ENCODE data around the gene AKAP6. TPM values are rescaled to one million over a fixed set of nuclear protein-coding genes. Genes with fewer than 3 reads are reported as not detected.

AKAP6 gene
- total and polyA plus RNA-seq, 2 experiments from 2014 or later = 0.38 to 0.42 TPM

GRCh38 chr14:32692441-32692840 lies 363.3 kb downstream of the AKAP6 start (continued):
- TF ChIP-seq, protein P1, sequence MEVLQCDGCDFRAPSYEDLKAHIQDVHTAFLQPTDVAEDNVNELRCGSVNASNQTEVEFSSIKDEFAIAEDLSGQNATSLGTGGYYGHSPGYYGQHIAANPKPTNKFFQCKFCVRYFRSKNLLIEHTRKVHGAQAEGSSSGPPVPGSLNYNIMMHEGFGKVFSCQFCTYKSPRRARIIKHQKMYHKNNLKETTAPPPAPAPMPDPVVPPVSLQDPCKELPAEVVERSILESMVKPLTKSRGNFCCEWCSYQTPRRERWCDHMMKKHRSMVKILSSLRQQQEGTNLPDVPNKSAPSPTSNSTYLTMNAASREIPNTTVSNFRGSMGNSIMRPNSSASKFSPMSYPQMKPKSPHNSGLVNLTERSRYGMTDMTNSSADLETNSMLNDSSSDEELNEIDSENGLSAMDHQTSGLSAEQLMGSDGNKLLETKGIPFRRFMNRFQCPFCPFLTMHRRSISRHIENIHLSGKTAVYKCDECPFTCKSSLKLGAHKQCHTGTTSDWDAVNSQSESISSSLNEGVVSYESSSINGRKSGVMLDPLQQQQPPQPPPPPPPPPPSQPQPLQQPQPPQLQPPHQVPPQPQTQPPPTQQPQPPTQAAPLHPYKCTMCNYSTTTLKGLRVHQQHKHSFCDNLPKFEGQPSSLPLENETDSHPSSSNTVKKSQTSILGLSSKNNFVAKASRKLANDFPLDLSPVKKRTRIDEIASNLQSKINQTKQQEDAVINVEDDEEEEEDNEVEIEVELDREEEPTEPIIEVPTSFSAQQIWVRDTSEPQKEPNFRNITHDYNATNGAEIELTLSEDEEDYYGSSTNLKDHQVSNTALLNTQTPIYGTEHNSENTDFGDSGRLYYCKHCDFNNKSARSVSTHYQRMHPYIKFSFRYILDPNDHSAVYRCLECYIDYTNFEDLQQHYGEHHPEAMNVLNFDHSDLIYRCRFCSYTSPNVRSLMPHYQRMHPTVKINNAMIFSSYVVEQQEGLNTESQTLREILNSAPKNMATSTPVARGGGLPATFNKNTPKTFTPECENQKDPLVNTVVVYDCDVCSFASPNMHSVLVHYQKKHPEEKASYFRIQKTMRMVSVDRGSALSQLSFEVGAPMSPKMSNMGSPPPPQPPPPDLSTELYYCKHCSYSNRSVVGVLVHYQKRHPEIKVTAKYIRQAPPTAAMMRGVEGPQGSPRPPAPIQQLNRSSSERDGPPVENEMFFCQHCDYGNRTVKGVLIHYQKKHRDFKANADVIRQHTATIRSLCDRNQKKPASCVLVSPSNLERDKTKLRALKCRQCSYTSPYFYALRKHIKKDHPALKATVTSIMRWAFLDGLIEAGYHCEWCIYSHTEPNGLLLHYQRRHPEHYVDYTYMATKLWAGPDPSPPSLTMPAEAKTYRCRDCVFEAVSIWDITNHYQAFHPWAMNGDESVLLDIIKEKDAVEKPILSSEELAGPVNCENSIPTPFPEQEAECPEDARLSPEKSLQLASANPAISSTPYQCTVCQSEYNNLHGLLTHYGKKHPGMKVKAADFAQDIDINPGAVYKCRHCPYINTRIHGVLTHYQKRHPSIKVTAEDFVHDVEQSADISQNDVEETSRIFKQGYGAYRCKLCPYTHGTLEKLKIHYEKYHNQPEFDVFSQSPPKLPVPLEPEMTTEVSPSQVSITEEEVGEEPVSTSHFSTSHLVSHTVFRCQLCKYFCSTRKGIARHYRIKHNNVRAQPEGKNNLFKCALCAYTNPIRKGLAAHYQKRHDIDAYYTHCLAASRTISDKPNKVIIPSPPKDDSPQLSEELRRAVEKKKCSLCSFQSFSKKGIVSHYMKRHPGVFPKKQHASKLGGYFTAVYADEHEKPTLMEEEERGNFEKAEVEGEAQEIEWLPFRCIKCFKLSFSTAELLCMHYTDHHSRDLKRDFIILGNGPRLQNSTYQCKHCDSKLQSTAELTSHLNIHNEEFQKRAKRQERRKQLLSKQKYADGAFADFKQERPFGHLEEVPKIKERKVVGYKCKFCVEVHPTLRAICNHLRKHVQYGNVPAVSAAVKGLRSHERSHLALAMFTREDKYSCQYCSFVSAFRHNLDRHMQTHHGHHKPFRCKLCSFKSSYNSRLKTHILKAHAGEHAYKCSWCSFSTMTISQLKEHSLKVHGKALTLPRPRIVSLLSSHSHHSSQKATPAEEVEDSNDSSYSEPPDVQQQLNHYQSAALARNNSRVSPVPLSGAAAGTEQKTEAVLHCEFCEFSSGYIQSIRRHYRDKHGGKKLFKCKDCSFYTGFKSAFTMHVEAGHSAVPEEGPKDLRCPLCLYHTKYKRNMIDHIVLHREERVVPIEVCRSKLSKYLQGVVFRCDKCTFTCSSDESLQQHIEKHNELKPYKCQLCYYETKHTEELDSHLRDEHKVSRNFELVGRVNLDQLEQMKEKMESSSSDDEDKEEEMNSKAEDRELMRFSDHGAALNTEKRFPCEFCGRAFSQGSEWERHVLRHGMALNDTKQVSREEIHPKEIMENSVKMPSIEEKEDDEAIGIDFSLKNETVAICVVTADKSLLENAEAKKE (CRISPR knock-in tag; IDR thresholded peaks at IDR 0.05) = no peak
- TF ChIP-seq ETS1 (IDR thresholded peaks at IDR 0.05) = no peak
- TF ChIP-seq JUNB (IDR thresholded peaks at IDR 0.05; ENCODE audit: unreplicated experiment) = no peak
- no peak for TF ChIP-seq ZNF114 (CRISPR knock-in tag; IDR thresholded peaks at IDR 0.05)
- no peak for TF ChIP-seq CREB1 (CRISPR knock-in tag; IDR thresholded peaks at IDR 0.05; ENCODE audit: low read depth)
- TF ChIP-seq EZH2 (IDR thresholded peaks at IDR 0.05; ENCODE audit: low read depth, unreplicated experiment) = no peak
- TF ChIP-seq ZNF331 (CRISPR knock-in tag; IDR thresholded peaks at IDR 0.05; ENCODE audit: low read depth) = no peak
- no peak for TF ChIP-seq POLR2AphosphoS5 (IDR thresholded peaks at IDR 0.05; ENCODE audit: low read depth)
- TF ChIP-seq, protein P2, sequence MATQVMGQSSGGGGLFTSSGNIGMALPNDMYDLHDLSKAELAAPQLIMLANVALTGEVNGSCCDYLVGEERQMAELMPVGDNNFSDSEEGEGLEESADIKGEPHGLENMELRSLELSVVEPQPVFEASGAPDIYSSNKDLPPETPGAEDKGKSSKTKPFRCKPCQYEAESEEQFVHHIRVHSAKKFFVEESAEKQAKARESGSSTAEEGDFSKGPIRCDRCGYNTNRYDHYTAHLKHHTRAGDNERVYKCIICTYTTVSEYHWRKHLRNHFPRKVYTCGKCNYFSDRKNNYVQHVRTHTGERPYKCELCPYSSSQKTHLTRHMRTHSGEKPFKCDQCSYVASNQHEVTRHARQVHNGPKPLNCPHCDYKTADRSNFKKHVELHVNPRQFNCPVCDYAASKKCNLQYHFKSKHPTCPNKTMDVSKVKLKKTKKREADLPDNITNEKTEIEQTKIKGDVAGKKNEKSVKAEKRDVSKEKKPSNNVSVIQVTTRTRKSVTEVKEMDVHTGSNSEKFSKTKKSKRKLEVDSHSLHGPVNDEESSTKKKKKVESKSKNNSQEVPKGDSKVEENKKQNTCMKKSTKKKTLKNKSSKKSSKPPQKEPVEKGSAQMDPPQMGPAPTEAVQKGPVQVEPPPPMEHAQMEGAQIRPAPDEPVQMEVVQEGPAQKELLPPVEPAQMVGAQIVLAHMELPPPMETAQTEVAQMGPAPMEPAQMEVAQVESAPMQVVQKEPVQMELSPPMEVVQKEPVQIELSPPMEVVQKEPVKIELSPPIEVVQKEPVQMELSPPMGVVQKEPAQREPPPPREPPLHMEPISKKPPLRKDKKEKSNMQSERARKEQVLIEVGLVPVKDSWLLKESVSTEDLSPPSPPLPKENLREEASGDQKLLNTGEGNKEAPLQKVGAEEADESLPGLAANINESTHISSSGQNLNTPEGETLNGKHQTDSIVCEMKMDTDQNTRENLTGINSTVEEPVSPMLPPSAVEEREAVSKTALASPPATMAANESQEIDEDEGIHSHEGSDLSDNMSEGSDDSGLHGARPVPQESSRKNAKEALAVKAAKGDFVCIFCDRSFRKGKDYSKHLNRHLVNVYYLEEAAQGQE (IDR thresholded peaks at IDR 0.05; ENCODE audit: unreplicated experiment) = no peak
- no peak for TF ChIP-seq STAT1 (IDR thresholded peaks at IDR 0.05; ENCODE audit: unreplicated experiment)

Measured in GM23338 (cell line).